K562 (cell line): ENCODE results near the gene HCN3. TPM values are rescaled to one million over a fixed set of nuclear protein-coding genes. Genes with fewer than 3 reads are reported as not detected.

Experiments used
- ETV1 ChIP-seq: fragments of 450-650 bp; conservative IDR thresholded peaks from 2 replicates; pipeline ENCODE4 v1.6.1; 2016; ENCODE audit warnings: missing genetic modification characterization, control low read depth, low read depth, missing compliant biosample characterization
- ETV5 ChIP-seq: sonication (generic); formaldehyde crosslinking; IDR thresholded peaks from 2 replicates; pipeline ENCODE4 v1.4.0; 2020; ENCODE audit warnings: low read depth, mild to moderate bottlenecking, missing genetic modification reagents
- MAFF ChIP-seq: IDR thresholded peaks from 2 replicates; pipeline ENCODE4 v1.6.1; 2012; ENCODE audit warnings: low read length, improper control_type of control experiment
- NFE2L1 ChIP-seq: fragments of 450-650 bp; IDR thresholded peaks from 2 replicates; pipeline ENCODE4 v1.6.1; 2016; ENCODE audit warnings: missing genetic modification characterization, low read depth, mild to moderate bottlenecking, missing compliant biosample characterization, moderate library complexity, borderline replicate concordance
- NFXL1 ChIP-seq: fragments of 450-650 bp; formaldehyde crosslinking; IDR thresholded peaks from 2 replicates; pipeline ENCODE4 v1.4.0; 2021; ENCODE audit warnings: mild to moderate bottlenecking
- SAFB ChIP-seq: fragments of 200-400 bp; formaldehyde crosslinking; IDR thresholded peaks from 2 replicates; pipeline ENCODE4 v1.6.1; 2017; ENCODE audit warnings: low read depth, low read length, borderline replicate concordance
- SAP30 ChIP-seq: fragments of 200-600 bp; sonication (generic); IDR thresholded peaks from 2 replicates; pipeline ENCODE4 v1.6.1; 2012; ENCODE audit warnings: borderline replicate concordance, low read depth, mild to moderate bottlenecking, moderate library complexity, low read length, control low read depth, inconsistent platforms; ENCODE audit not compliant: insufficient read depth, poor library complexity, severe bottlenecking
- SRSF9 ChIP-seq: fragments of 200-400 bp; formaldehyde crosslinking; IDR thresholded peaks from 2 replicates; pipeline ENCODE4 v1.6.1; 2017; ENCODE audit warnings: low read depth, low read length, borderline replicate concordance
- polyA plus RNA-seq, 8 experiments: library from polyadenylated mRNA; depleted of rRNA in 4 of 8; stranded (reverse) in 5 of 8; unstranded in 3 of 8; fragments of >200 nt; fragmentation: Nextera tagmentation in 2 of 8; fragmentation: Illumina TruSeq in 1 of 8; extraction: Ambion mirVana in 2 of 8; extraction: Trizol in 1 of 8; gene quantifications; 2 replicates each; pipeline versions ENCODE4 v1.2.1 to v1.2.3, GENCODE V29; 2011 to 2014; ENCODE audit warnings: inconsistent platforms in 1 of 8, missing spikeins in 1 of 8
- total RNA-seq, 7 experiments: library from RNA; depleted of rRNA in 6 of 7; stranded (reverse); fragments of >200 nt in 6 of 7; fragmentation: Illumina TruSeq in 2 of 7; extraction: Trizol in 2 of 7; gene quantifications; 2 replicates each; pipeline versions ENCODE4 v1.2.1 to v1.2.3, GENCODE V29; 2011 to 2021; ENCODE audit warnings: low replicate concordance in 1 of 7
- TF ChIP-seq, protein P1 (sequence below): fragments of 250-450 bp; sonication (Bioruptor Pico); IDR thresholded peaks from 2 replicates; pipeline ENCODE4 v1.4.0; 2020; ENCODE audit warnings: mild to moderate bottlenecking, moderate library complexity
- TF ChIP-seq, protein P2 (sequence below): fragments of 250-450 bp; sonication (Bioruptor Pico); IDR thresholded peaks from 2 replicates; pipeline ENCODE4 v1.5.0; 2021; ENCODE audit warnings: mild to moderate bottlenecking, moderate library complexity
- TF ChIP-seq, protein P3 (sequence below): fragments of 450-650 bp; IDR thresholded peaks from 2 replicates; pipeline ENCODE4 v1.6.1; 2018; ENCODE audit not compliant: partially characterized antibody
- TF ChIP-seq, protein P4 (sequence below): sonication (generic); formaldehyde crosslinking; IDR thresholded peaks from 2 replicates; pipeline ENCODE4 v1.8.1; 2023; ENCODE audit warnings: mild to moderate bottlenecking, missing genetic modification reagents

The HCN3 gene
- total and polyA plus RNA-seq, 9 of the 15 experiments (the other 6 are each of a cell fraction or from before 2014, with no cell fraction given) = 0.91 to 9.7 (median 3.9) TPM

DNA sequence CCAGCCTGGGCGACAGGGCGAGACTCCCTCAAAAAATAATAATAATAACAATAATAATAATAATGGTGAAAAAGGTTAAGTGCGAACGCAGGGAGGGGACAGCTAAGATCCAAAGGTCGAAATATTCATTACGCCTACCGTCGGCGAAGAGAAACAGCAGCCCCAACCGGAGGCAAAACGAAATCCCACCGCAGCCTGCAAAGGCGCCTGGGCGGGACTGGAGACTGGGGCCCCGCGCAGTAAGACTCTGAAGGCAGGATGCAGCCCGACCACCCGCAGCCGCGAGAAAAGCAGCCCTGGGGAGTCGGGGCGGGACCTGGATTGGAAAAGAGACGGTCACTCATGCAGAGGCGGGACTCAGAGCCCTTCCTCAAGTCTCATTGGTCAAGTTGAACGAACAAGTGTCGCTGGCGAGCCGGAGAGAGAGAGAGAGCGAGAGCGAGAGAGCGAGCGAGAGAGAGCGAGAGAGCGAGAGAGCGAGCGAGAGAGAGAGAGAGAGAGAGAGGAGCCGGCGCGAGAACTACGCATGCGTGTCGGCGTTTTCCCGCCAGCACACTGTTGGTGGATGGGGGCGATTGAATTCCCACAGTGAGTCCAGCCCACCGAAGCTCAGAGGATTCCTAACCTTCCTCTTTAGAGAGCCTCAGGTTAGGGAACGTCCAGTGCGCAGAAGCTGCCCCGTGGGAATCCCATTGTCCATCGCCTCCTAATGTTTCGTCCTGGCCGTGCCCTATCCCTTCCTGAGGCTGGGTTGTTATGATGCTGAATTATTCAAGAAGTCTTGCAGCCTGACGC lies 32.7 kb upstream of the HCN3 start (continued):
- TF ChIP-seq, protein P1, sequence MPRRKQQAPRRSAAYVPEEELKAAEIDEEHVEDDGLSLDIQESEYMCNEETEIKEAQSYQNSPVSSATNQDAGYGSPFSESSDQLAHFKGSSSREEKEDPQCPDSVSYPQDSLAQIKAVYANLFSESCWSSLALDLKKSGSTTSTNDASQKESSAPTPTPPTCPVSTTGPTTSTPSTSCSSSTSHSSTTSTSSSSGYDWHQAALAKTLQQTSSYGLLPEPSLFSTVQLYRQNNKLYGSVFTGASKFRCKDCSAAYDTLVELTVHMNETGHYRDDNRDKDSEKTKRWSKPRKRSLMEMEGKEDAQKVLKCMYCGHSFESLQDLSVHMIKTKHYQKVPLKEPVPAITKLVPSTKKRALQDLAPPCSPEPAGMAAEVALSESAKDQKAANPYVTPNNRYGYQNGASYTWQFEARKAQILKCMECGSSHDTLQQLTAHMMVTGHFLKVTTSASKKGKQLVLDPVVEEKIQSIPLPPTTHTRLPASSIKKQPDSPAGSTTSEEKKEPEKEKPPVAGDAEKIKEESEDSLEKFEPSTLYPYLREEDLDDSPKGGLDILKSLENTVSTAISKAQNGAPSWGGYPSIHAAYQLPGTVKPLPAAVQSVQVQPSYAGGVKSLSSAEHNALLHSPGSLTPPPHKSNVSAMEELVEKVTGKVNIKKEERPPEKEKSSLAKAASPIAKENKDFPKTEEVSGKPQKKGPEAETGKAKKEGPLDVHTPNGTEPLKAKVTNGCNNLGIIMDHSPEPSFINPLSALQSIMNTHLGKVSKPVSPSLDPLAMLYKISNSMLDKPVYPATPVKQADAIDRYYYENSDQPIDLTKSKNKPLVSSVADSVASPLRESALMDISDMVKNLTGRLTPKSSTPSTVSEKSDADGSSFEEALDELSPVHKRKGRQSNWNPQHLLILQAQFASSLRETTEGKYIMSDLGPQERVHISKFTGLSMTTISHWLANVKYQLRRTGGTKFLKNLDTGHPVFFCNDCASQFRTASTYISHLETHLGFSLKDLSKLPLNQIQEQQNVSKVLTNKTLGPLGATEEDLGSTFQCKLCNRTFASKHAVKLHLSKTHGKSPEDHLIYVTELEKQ (CRISPR knock-in tag) = peak; percentile 43; the same call in 1 of the 2 replicates
- TF ChIP-seq, protein P2, sequence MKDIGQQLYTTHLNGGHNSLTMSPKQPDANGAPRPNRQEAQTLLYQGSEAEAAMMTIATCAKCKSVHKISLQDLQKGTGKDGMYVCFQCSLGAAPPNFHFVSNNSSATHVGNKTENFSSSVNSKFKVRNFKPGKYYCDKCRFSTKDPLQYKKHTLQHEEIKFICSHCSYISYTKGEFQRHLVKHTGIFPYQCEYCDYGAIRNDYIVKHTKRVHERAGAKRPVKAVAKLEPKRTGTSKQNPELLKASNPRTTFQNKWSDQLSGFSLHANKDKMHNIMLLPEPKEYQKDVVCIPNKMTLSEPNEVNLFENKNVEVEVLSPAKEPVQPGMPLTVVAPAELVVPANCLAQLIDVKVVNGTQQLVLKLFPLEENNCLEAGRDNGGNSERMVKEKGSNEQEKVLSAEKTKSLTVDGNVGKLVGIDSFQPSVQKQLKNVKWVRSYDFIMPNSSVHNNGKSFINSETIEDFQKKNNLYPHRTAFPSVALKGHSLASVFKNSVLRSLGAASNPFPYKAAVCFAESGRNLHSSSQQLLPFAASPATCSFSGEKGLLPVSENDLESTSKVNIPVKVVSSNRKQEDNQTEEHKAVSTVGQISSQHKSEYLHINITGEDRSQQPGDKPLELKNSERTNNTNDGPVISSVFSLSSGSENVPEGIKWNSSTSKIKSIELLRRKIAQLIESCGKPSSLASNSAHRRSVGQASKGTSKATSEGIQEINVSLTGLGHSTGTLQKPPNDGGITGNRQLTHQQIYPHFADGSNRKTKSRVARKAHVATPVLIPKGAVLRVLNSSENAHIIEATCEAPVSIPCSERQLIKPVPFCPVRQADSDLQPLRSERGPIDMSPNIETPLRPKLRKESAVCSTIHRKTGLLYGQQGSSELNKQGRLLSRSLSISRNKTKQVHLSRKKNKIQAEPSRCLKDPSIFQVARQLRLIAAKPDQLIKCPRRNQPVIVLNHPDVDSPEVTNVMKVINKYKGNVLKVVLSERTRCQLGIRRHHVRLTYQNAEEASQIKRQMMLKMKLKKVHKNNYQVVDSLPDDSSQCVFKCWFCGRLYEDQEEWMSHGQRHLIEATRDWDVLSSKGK = no peak
- TF ChIP-seq SAFB (no peak), SRSF9 (no peak), ETV5 (peak; percentile 88), SAP30 (no peak), NFE2L1 (tag) (no peak), MAFF (no peak), ETV1 (tag) (peak; percentile 88), NFXL1 (no peak)
- TF ChIP-seq, protein P3, sequence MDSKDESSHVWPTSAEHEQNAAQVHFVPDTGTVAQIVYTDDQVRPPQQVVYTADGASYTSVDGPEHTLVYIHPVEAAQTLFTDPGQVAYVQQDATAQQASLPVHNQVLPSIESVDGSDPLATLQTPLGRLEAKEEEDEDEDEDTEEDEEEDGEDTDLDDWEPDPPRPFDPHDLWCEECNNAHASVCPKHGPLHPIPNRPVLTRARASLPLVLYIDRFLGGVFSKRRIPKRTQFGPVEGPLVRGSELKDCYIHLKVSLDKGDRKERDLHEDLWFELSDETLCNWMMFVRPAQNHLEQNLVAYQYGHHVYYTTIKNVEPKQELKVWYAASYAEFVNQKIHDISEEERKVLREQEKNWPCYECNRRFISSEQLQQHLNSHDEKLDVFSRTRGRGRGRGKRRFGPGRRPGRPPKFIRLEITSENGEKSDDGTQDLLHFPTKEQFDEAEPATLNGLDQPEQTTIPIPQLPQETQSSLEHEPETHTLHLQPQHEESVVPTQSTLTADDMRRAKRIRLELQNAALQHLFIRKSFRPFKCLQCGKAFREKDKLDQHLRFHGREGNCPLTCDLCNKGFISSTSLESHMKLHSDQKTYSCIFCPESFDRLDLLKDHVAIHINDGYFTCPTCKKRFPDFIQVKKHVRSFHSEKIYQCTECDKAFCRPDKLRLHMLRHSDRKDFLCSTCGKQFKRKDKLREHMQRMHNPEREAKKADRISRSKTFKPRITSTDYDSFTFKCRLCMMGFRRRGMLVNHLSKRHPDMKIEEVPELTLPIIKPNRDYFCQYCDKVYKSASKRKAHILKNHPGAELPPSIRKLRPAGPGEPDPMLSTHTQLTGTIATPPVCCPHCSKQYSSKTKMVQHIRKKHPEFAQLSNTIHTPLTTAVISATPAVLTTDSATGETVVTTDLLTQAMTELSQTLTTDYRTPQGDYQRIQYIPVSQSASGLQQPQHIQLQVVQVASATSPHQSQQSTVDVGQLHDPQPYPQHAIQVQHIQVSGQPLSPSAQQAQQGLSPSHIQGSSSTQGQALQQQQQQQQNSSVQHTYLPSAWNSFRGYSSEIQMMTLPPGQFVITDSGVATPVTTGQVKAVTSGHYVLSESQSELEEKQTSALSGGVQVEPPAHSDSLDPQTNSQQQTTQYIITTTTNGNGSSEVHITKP = peak; percentile 77
- TF ChIP-seq, protein P4, sequence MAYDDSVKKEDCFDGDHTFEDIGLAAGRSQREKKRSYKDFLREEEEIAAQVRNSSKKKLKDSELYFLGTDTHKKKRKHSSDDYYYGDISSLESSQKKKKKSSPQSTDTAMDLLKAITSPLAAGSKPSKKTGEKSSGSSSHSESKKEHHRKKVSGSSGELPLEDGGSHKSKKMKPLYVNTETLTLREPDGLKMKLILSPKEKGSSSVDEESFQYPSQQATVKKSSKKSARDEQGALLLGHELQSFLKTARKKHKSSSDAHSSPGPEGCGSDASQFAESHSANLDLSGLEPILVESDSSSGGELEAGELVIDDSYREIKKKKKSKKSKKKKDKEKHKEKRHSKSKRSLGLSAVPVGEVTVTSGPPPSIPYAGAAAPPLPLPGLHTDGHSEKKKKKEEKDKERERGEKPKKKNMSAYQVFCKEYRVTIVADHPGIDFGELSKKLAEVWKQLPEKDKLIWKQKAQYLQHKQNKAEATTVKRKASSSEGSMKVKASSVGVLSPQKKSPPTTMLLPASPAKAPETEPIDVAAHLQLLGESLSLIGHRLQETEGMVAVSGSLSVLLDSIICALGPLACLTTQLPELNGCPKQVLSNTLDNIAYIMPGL (CRISPR knock-in tag) = no peak
